Activated naive CD4-positive, alpha-beta T cell treated with anti-CD3 and anti-CD28 coated beads, Interleukin-2, amount 50 U/mL, for 24 hours (primary cell): ENCODE data around the gene SLC25A29.

Source experiments
- H3K27ac Mint-ChIP-seq: one replicate; pipeline ENCODE4 v1.8.0; 2021; ENCODE audit warnings: mild to moderate bottlenecking, mixed read lengths
- H3K27me3 Mint-ChIP-seq: one replicate; pipeline ENCODE4 v1.8.0; 2021; ENCODE audit warnings: mixed read lengths
- H3K36me3 Mint-ChIP-seq: one replicate; pipeline ENCODE4 v1.8.0; 2021; ENCODE audit warnings: mixed read lengths
- H3K4me1 Mint-ChIP-seq: one replicate; pipeline ENCODE4 v1.8.0; 2021; ENCODE audit warnings: mixed read lengths
- H3K4me3 Mint-ChIP-seq: one replicate; pipeline ENCODE4 v1.8.0; 2021; ENCODE audit warnings: mild to moderate bottlenecking, mixed read lengths
- H3K9me3 Mint-ChIP-seq: one replicate; pipeline ENCODE4 v1.8.0; 2021; ENCODE audit warnings: mixed read lengths

SLC25A29 gene

DNA sequence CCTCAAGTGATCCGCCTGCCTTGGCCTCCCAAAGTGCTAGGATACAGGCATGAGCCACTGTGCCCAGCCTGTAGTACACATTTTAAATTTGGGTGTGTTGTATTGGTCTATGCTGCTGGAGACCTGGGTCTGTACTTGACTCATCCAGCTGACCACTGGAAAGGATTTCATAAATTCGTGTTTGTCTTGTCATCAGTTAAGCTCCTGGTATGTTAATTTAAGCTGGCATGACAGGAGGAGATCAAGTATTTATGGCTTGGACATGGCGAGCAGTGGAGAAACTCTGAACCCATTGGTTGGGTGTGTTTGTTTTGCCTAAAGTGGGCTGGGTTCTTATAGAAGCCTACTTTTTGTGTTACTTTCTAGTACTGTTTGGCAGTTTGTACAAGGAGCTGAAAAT, 43.1 kb downstream of the SLC25A29 start:
- Mint-ChIP-seq H3K27ac (no peak overlapping the region), H3K9me3 (no peaks in the 10 kb centered on the region), H3K4me1 (peaks cover 92% of the 10 kb centered on the region), H3K27me3 (no peaks in the 10 kb centered on the region), H3K4me3 (peak overlapping the region; percentile 30), H3K36me3 (peaks cover 12% of the 10 kb centered on the region)

DNA sequence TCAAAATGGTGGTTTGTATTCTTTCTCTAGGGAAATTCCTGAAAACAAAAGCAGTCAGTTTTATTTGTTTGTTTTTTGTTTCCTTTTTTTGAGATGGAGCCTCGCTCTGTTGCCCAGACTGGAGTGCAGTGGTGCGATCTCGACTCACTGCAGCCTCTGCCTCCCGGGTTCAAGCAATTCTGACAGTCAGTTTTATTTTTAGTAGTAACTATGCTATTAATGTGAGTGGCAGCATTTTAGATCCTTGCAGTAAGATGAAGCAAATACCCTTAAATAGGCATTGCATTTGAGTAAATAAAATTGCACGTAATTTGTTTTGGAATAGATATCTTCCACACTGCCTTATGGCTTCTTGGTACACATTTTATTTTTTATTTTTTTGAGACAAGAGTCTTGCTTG, 43.7 kb downstream of the SLC25A29 start:
- no peaks in the 10 kb centered on the region for H3K9me3 Mint-ChIP-seq
- H3K27ac Mint-ChIP-seq = no peak overlapping the region
- peaks cover 92% of the 10 kb centered on the region for H3K4me1 Mint-ChIP-seq
- peaks cover 11% of the 10 kb centered on the region for H3K36me3 Mint-ChIP-seq
- H3K4me3 Mint-ChIP-seq = no peak overlapping the region
- H3K27me3 Mint-ChIP-seq = no peaks in the 10 kb centered on the region

DNA sequence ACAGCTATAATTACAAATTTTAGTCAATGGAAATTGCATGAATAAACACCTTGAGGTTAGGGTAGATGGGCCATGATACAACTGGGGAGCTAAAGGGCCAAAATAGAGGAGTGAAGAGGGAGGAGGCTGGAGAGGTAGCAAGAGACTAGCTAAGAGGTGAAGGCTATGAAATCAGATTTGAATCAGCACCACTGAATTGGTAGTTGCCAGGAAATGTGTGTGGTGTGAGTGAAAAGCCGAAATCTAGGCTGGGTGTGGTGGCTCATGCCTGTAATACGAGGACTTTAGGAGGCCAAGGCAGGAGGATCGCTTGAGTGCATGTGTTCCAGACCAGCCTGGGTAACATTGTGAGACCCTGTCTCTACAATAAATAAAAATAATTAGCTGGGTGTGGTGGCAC, 44.6 kb downstream of the SLC25A29 start:
- H3K4me3 Mint-ChIP-seq = no peak overlapping the region
- H3K4me1 Mint-ChIP-seq = peaks cover 92% of the 10 kb centered on the region
- no peaks in the 10 kb centered on the region for H3K27me3 Mint-ChIP-seq
- no peaks in the 10 kb centered on the region for H3K9me3 Mint-ChIP-seq
- peaks cover 14% of the 10 kb centered on the region for H3K36me3 Mint-ChIP-seq
- H3K27ac Mint-ChIP-seq = peak overlapping the region; percentile 81

DNA sequence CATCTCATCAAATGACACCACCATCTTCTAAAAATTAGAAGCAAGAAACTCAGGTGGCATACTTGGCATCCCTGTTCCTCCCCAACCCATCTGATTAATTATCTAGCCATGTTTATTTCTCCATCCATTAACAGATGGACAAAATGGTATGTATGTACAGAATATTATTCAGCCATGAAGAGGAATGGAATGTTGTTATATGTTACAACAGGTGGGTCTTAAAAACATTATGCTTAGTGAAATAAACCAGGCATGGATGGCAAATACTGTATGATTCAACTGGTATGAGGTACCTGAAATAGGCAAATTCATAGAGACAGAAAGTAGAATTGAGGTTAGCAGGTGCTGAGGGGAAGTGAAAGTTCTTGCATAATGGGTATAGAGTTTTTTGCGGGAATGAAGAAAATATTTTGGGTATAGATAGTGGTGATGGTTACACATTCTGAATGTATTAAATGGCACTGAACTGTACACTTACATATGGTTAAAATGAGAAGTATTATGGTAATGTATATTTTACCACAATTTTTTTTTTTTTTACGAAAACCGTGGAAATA, 49.8 kb downstream of the SLC25A29 start:
- Mint-ChIP-seq H3K4me1 (peaks cover 88% of the 10 kb centered on the region), H3K36me3 (peaks cover 16% of the 10 kb centered on the region), H3K27me3 (no peaks in the 10 kb centered on the region), H3K27ac (peak overlapping the region; percentile 15), H3K9me3 (no peaks in the 10 kb centered on the region), H3K4me3 (peak overlapping the region; percentile 49)

DNA sequence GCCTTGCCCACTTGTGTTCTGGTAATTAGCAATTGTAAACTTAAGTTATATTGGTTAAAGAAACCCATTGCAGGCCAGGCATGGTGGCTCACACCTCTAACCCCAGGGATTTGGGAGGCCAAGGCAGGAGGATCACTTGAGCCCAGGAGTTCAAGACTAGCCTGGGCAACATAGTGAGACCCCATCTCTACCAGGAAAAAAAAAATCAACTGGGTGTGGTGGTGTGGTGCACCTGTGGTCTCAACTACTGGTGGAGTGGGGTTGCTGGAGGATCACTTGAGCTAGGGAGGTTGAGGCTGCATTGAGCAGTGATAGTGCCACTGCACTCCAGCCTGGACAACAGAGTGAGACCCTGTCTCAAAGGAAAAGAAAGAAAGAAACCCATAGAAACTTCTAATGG, 53.6 kb downstream of the SLC25A29 start:
- H3K4me3 Mint-ChIP-seq = no peak overlapping the region
- no peaks in the 10 kb centered on the region for H3K27me3 Mint-ChIP-seq
- H3K27ac Mint-ChIP-seq = peak overlapping the region; percentile 30

DNA sequence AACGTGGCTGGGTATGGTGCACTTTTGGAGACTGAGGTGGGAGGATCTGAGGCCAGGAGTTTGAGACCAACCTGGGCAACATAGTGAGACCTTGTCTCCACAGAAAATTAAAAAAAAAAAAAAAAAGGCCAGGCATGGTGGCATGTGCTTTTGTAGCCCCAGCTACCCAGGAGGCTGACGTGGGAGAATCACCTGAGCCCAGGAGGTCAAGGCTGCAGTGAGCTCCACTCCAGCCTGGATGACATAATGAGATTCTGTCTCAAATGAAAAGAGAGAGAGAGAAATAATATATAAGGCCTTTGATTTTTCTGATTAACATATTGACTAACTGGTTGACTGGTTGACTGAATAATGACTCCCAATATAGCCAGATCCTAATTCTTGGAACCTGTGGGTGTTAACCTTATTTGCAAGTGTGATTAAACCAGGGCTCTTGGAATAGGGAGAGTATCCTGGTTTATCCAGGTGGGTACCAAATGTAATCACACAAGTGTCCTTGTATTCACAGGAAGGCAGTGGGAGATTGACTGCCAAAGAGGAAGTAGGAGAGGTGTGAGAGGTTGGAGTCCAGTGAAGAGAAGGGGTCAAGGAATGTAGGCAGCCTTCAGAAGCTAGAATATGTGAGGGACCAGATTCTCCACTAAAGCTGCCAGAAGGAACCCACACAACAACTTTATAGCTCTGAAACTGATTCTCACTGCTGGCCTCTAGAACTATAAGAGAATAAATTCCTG, 55.3 kb downstream of the SLC25A29 start:
- Mint-ChIP-seq H3K9me3 (no peaks in the 10 kb centered on the region), H3K27ac (peak overlapping the region; percentile 5), H3K27me3 (no peaks in the 10 kb centered on the region), H3K4me3 (no peak overlapping the region), H3K36me3 (peaks cover 4% of the 10 kb centered on the region), H3K4me1 (peaks cover 80% of the 10 kb centered on the region)

More for the DNA sequence above, 53.6 kb downstream of the SLC25A29 start:
- H3K4me1 Mint-ChIP-seq = peaks cover 80% of the 10 kb centered on the region
- H3K9me3 Mint-ChIP-seq = no peaks in the 10 kb centered on the region
- peaks cover 11% of the 10 kb centered on the region for H3K36me3 Mint-ChIP-seq

DNA sequence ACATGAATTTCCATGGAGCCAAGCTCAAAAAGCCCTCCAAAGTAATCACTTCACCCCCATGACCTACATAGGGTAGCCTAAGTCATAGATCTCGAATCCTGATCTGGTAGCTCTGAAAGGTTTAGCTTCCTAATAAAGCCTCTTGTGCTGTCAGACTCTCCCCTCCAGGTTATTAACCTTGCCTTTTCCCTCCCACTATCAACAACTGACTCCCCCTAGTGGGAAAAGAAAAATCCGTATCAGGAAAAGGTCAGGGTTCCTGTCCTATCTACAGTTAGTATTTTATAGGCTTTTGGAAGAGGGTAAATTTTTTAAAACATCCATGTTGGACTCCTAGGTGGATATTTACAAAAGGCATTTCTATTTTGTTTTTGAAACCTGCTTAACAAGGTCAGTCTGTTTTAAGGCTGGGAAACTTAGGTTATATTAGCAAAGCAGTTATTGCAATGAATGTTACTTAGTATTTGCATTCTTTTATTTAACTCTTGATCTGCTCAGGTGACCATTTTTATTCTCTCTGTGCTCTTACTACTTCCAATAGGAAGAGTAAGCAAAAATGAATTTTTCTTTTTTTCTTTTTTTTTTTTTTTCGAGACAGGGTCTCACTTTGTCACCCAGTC, 59.3 kb downstream of the SLC25A29 start:
- Mint-ChIP-seq H3K27me3 (no peaks in the 10 kb centered on the region), H3K9me3 (no peaks in the 10 kb centered on the region), H3K4me1 (peaks cover 77% of the 10 kb centered on the region), H3K36me3 (peaks cover 11% of the 10 kb centered on the region), H3K27ac (no peak overlapping the region), H3K4me3 (peak overlapping the region; percentile 33)

DNA sequence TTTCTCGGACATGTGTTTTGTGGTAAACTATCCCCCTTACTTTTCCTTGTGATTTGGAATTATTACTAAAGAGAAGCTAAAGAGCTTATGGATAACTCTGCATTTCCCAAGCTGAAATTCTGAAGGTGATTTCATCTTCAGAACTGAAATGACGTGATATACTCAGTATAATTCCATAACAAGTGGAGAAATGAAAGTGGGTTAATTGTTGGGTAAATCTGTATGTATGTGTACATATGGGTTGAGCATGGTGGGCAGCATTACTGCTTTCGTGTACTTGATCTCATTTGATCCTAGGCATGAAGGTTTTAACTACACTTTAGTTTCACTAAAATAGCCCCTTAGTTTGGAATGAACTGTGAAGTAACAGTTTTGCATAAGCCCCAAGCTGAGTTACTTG, 63.2 kb downstream of the SLC25A29 start:
- H3K4me3 Mint-ChIP-seq = peak overlapping the region; percentile 78
- H3K4me1 Mint-ChIP-seq = peaks cover 59% of the 10 kb centered on the region
- no peaks in the 10 kb centered on the region for H3K9me3 Mint-ChIP-seq
- H3K36me3 Mint-ChIP-seq = peaks cover 18% of the 10 kb centered on the region
- H3K27ac Mint-ChIP-seq = peak overlapping the region; percentile 74
- H3K27me3 Mint-ChIP-seq = no peaks in the 10 kb centered on the region

DNA sequence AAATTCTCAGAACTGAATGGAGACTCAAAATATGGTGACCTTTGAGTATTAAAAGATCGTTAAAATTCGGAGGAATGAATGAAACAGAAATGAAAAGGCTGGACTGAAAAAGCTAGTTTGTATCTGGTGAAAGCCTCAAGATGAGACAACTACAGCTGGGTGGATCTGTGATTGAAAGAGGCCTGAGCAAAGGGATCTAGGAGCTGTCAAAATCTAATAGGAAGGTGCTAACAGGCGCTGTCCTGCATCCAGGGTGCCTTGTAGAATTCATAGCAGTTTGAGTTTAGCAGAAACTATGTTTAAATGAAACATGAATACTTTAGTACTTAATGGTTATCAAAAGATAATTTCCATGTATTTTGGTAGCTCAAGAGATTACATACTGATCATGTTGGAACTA, 65.0 kb downstream of the SLC25A29 start:
- Mint-ChIP-seq H3K27me3 (no peaks in the 10 kb centered on the region), H3K27ac (peak overlapping the region; percentile 96), H3K9me3 (no peaks in the 10 kb centered on the region), H3K4me1 (peaks cover 54% of the 10 kb centered on the region), H3K36me3 (peaks cover 20% of the 10 kb centered on the region), H3K4me3 (peak overlapping the region; percentile 98)
